Gastrocnemius medialis (tissue), 4 donors: ENCODE measurements around the gene SLC2A5.

Experiments
- POLR2A ChIP-seq, 2 donors: fragments of 450-650 bp; IDR thresholded peaks; one replicate each; pipeline ENCODE4 v1.6.1; 2017; ENCODE audit warnings: antibody characterized with exemption in 2 of 2, mild to moderate bottlenecking in 2 of 2, moderate library complexity in 2 of 2
- TF ChIP-seq, protein P1 (sequence below), 5 experiments: fragments of 450-650 bp in 3 of 5; fragments of 200-600 bp in 2 of 5; sonication (generic) in 2 of 5; IDR thresholded peaks in 4 of 5; conservative IDR thresholded peaks in 1 of 5; 1 replicate in 4 of 5; 2 replicates in 1 of 5; pipeline ENCODE4 v1.5.1; 2016 to 2019; ENCODE audit warnings: antibody characterized with exemption in 5 of 5, mild to moderate bottlenecking in 3 of 5, moderate library complexity in 3 of 5

DNA sequence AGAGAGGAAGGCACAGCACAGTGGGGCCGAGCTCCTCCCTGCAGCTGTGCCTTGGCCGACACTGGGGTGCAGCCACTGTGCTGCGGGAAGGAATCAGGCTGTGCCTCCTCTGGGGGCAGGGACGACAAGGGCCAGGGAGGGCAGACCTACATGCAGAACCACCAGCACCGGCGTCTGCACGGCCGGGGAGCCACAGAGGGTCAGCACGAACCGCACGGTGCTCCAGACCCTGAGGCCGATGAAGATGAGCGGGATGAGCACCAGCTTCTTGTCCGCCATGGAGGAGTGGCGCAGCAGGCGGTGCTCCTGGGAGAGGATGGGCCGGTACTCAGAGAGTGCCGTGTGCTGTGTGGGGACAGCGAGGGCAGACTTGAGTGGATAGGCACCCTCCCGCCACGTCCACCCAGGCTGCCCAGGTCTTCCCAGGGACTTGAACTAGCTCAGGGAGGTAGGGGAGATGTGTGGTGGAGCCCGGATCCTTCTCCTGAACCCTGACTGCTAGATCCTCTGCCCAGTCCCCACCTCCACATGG, 36.0 kb upstream of the SLC2A5 start:
- TF ChIP-seq POLR2A (IDR thresholded peaks at IDR 0.05) = no peak
- TF ChIP-seq, protein P1, sequence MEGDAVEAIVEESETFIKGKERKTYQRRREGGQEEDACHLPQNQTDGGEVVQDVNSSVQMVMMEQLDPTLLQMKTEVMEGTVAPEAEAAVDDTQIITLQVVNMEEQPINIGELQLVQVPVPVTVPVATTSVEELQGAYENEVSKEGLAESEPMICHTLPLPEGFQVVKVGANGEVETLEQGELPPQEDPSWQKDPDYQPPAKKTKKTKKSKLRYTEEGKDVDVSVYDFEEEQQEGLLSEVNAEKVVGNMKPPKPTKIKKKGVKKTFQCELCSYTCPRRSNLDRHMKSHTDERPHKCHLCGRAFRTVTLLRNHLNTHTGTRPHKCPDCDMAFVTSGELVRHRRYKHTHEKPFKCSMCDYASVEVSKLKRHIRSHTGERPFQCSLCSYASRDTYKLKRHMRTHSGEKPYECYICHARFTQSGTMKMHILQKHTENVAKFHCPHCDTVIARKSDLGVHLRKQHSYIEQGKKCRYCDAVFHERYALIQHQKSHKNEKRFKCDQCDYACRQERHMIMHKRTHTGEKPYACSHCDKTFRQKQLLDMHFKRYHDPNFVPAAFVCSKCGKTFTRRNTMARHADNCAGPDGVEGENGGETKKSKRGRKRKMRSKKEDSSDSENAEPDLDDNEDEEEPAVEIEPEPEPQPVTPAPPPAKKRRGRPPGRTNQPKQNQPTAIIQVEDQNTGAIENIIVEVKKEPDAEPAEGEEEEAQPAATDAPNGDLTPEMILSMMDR (IDR thresholded peaks at IDR 0.05 in 4 of 5, conservative IDR thresholded peaks at IDR 0.05 in 1 of 5) = no peak
